ENCODE results near the gene GM2A.
A peak's percentile ranks its signal among the peaks of the same experiment; 100 is the strongest.
"Not testable (repeated sequence)": the region's sequence is repeated elsewhere in the genome, so short reads cannot be mapped to it uniquely, and the experiment has no call there.

GM2A gene

DNA sequence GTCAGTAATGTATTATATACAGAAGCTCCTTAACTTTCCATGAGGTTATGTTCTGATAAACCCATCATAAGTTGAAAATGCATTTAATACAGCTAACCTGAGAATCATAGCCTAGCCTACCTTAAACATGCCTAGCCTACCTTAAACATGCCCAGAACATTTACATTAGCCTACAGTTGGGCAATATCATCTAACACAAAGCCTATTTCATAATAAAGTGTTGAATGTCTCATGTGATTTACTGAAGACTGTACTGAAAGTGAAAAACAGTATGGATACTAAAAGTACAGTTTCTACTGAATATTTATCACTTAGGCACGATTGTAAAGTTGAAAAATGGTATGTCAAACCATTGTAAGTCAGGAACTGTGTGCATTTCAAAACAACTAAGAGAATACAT lies 1.6 kb downstream of the GM2A start:
- DNase-seq: peak; percentile 12

DNA sequence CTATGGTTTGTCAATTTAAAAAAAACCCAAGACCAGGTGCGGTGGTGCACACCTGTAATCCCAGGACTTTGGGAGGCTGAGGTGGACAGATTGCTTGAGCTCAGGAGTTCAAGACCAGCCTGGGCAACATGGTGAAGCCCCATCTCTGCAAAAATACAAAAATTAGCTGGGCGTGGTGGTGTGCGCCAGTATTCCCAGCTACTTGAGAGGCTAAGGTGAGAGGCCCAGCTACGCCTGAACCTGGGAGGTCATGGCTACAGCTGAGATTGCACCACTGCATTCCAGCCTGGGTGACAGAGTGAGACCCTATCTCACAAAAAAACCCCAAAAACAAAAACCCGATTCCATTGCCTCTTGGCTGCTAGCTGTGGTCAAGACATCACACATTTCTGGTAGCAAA lies 2.0 kb downstream of the GM2A start:
- not testable (repeated sequence) for DNase-seq

DNA sequence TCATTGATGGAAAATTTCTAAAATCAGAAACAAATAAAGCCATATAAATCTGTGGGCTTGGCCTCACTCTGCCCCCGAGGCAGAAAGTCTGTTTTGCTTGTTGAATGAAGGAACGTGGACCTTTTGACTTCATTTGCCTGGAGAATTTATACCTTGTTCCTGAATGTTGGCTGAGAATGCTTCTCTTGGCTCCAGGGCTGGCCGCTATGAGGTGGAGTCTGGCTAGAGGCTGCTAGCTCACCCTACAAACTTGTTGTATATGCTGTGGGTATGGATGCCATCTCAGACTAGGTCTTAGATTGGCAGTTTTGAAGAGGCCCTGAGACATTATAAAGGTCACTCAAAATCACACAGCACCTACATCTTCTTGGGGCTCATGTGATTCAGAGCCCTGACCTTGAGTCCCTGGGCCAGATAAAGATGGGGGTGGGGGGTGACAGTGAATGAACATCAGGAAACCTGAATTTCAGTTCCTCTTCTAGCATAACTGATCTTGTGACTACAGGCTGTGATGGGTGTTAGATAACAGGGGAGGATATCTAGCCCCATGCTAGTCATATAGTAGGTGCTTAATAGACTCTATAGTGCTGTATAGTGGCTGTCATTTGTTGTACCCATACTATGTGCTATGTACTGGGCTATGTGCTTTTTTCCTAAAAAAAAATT lies 2.8 kb downstream of the GM2A start:
- peak; percentile 76 for DNase-seq

DNA sequence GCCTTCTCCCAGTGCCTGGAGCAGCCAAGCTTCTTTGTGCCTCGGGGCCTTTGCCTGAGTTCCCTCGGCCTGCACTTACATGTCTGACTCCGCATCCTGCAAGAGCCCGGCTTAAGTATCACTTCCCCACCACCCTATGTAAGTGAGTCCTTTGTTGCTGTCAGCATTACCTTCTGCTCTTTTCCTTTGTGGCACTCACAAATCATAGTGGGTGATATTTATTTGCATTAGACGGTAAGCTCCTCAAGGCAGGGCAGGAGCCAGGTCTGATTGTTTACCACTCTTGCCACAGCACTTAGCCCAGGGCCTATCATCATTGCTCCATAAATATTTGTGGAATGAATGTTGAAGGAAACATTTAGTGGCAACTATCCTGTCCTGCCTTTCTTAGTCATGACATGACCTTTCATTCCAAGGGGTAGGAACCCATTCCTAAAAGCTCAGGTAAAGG lies 4.8 kb downstream of the GM2A start:
- DNase-seq: no peak

DNA sequence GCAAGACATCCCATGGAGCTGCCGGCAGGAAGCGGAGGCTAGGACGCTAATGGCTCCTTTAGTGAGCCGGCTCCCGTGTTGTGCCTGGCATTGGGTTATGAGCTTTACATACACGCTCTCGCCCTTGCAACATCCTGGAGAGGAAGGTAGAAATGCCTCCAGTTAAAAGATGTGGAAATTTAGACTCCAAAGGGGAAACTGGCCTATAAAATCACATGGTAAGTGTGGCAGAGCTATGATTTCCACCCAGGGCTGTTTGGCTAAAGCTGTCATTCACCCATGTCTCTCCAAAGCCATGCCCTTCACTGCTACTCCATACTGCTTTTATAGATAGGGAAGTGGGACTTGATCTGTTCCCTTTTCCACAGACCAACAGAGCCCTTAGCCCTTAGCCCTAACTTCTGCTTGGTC lies 5.2 kb downstream of the GM2A start:
- no peak for DNase-seq

DNA sequence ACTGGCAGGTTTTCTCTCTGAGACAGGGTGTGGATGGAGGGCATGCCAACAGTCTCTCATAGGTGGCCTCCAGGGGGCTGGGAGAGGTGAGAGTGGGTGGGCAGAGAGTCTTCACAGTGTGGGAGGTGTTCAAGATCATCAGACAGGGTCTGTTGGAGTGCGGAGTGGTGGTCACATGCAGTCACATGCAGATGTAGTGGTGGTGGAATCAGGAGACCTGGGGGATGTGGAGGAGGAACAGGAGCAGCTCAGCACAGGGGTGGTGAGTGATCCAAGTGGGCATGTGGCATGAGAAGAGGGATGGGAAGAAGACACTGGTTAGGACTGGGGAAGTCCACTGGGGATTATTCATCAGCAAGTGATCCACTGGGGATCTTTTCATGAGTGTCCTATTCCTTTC lies 5.8 kb downstream of the GM2A start:
- DNase-seq: no peak

DNA sequence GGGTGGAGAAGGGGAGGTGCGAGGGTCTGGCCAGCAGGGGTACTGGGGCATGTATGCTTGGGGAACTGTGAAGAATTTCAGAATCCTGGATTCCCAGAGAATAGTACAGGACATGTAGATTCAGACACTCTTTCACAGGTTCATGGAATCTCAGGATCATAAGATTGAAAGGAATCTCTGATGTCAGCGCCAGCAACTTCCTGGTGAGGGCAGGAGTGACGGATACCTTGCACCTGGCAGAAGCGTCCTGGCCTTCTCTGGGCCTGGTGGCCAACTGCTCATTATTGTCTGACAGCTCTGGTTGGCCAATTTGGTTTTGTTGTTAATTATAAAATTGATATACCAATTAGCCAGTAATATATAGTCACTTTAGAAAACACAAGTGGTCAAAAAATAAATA lies 6.9 kb downstream of the GM2A start:
- DNase-seq: no peak

DNA sequence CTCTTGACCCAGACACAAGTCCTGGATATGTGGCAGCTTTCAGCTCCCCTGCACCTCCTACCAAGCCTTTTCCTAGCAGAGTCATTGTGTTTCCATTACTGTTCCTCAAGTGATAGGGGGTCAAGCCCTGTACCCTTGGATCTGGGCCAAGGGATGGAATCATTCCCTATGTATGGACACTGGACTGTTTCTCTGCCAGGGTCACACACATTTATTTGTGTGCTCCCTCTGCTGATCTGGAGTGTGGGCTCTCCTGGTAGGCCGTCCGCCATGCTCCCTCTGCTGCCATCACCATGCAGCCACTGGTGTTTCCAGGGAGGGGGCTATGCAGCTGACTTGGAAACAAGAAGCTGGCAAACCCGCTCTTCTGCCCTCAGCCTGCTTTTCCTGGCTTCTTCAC lies 9.5 kb downstream of the GM2A start:
- no peak for DNase-seq

DNA sequence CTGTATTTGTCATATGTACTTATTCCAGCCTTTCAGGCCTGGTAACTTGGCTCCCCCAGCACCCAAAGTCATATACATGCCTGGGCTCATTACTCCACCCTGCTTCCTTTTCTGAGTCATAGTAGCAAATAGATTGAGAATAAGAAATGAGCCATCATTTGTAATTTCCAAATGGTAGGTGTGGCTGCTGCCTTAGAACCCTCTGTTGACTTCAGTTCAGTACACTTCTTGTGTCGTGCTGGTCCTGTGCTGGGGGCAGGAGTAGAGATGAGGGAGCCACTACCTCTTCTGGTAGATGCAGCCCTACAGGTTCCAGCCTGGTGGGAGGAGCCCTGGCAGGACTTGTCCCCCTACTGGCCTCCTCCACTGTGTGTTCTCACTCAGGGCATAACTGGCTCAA lies 11.1 kb downstream of the GM2A start:
- DNase-seq: no peak

DNA sequence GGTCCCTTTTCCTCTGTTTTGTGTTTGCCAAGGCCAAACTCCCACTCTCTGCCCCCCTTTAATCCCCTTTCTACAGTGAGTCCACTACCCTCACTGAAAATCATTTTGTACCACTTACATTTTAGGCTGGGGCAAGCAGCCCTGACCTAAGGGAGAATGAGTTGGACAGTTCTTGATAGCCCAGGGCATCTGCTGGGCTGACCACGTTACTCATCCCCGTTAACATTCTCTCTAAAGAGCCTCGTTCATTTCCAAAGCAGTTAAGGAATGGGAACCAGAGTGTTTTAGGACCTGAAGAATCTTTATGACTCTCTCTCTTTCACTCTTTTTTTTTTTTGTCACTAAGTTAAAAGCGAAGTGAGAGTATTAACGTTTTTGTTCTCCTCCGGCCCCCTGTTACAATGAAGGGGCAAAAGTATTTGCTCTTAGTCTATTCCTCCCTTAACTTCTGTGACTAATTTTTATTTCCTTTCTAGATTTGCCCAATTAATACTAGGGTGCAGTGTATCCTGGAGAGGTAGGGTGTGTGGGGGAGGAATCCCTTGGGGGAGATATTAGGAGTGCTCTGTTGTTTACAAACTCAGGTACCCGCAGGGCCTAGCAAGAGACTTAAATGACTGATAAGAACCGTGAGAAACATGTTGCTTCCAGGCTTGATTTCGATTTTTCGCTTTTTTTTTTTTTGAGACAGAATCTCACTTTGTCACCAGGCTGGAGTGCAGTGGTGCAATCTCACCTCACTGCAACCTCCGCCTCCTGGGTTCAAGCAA lies 14.7 kb downstream of the GM2A start:
- no peak for DNase-seq

DNA sequence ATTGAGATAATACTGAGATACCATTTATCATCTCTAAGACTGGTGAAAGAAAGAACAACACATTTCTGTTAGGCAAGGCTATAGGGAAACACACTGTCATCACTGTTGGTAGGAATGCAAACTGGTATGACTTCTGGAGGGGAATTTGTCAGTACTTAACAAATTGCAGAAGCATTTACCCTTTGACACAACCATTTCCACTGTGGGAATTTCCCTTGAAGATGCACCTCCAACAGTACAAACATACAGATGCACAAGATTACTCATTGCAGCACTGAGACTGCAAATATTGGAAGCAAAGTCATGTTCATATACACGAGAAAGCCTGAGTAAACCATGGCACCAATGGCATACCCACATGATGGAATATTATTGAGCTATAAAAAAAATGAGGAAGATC lies 17.6 kb downstream of the GM2A start:
- DNase-seq: no peak

DNA sequence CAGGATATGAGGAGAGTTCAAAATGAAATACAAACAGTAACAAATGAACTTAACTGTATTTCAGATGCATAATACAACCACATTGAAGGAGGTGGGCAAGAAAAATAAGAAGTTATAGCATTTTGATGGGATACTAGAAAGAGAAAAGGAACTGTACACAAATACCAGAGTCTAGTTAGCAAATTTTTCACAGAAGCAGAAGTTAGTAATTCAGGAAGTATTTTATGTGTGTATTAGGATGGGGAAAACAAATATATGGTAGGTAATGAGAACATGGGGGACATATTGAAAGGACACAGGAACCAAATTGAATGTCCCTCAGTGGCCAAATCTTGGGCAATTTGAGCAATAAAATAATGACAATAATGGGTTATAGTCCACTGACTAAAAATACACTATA lies 18.4 kb downstream of the GM2A start:
- no peak for DNase-seq

DNA sequence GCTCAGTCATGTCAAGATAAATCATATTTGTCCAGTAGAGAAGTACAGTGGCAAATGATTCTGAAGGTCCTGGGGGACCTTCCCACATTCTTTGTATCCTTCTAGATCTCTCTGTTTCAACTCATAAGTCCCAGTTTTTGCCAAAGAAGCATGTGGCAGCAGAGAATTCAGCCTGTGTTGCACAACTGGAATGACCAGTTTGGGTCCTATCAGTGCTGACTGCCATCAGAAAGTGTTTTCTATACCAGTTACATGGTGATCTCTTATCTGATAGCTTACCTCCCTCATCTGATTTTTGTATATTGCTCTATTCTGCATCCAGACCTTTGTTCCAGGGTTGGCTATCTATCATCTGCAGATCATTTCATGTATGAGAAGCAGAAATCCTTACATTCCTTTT lies 21.7 kb downstream of the GM2A start:
- DNase-seq: no peak

DNA sequence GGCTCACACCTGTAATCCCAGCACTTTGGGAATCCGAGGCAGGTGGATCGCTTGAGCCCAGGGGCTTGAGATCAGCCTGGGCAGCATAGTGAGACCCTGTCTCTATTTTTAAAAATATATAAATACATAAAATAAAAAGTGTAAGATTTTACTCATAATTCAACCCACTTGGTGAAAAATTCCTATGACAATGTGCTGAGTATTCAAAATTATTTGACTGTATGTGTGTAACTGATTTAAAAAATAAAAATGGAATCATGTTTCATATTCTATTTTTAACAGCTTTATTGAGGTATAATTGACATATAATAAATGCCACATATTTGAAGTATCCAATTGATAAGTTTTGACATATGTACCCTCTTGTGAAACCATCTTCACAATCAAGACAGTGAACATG lies 22.8 kb downstream of the GM2A start:
- DNase-seq: no peak

DNA sequence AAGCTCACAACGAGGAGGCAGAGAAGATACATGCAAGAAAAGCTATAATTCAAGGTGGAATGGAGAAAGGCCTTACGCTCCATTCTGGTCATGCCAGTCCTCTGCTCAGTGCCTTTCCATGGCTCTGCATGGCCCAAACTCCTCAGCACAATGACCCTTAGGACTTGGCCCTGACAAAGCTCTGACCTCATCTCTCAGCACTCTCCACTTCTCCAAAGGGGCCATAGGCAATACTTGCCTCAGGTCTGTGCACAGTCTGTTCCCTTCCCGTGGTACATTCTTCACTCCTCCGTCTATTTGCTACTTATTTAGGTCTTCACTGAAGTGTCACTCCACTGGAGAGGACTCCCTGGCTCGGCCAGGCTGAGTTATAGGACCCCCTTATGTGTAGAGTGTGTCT lies 25.9 kb downstream of the GM2A start:
- no peak for DNase-seq

DNA sequence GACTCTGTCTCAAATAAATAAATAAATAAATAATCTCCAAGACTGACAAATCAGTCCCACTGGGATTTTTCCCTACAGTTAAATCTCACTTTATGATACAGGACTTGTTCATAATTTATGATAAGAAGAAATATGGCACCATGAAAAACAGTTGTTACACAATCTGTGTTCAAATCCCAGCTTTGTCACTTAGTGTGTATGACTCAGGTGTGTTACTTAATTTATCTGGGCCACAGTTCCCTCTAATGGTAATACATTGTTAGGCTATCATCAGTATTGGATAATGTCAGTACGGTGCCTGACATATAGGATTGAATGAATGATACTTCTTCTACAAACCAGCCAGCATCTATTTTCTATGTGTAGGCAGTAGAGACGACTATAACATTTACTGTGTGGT lies 27.5 kb downstream of the GM2A start:
- no peak for DNase-seq

DNA sequence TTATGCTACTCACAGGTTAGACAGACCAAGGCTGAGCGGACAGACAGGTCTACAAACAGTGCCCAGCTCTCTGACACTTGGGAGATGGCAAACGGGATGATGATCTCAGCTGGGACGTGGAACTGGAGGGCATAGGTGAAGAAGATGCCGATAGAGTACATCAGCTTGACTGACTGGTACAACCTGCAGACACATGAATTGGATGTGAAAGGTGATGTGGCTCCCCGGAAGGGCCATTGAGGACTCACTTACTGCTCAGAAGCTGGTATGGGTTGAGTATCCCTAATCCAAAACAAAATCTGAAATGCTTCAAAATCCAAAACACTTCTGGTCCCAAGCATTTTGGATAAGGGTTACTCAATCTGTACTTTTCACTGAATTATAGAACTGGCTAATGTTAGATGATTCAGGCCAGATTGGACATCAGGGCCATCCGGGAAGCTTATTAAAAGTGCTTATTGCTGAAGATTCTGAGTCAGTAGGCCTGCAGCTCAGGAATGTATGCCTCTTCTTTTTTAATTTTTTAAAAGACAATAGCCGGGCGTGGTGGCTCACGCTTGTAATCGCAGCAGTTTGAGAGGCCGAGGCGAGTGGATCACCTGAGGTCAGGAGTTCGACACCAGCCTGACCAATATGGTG lies 28.1 kb downstream of the GM2A start:
- DNase-seq: no peak

DNA sequence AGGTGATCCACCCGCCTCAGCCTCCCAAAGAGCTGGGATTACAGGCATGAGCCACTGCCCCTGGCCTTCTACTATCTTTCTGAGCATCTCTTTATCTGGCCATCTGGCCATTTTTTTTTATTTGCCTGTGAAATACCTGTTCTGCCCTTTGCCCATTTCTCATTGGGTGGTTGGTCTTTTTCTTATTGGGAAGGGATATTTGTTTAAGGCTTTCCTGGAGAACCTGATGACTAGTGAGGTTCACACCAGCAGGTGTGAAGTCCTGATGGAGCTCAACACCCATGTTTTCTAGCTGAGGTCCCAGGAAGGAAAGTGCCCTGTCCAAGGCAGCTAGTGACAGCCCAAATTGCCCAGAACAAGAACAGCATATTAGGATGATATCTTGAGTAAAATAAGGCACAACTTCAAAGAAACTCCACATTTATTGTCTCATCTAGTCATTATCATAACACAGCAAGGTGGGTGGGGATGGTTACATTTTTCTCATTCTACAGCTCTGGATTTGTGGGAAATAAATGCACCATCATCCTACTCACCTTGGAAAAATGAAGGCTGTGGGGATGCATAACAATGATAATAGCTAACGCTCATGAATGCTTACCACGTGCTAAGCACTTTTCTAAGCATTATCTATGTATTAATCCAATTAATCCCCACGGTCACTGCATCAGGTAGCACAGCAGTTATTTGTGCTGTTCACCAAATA lies 30.3 kb downstream of the GM2A start:
- no peak for DNase-seq

DNA sequence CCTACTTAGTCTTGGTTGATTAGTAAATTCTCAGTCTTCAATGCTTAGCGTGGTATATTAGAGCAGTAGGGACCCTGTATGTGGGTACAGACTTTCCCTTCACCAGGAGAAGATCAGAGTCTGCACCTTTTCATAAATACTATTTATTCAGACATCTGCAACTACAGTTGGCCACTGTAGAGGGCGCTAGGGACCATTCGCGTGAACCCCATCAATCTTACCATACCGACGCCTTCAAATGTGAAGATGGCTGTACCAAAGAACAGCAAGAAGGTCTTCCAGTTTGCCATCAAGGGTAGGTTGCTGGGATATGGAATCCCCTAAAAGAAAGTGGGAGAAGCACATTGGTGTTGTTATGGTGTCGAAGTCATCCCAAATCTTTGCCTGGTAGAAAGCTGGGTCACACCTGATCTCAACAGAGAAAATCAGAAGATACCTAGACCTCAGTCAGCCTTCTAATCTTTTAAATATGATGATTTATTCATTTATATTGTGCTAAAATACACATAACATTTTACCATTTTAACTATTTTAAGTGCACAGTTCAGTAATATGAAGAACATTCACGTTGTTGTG lies 31.5 kb downstream of the GM2A start:
- DNase-seq: peak; percentile 26

DNA sequence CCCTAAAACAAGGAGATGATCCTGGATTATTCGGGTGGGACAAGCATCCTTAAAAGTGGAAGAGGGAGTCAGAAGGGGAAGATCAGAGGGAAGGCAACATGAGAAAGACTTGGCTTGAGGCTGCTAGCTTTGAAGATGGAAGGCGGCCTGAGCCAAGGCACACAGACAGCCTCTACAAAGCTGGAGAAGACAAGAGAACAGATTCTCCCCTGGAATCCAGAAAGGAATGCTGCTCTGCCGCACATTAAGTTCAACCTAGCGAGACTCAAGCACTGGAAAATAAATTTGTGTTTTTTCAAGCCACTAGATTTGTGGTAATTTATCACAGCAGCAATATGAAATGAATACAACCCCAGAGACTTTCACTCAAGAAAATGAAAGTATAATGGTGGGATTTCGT lies 32.7 kb downstream of the GM2A start:
- DNase-seq: no peak

DNA sequence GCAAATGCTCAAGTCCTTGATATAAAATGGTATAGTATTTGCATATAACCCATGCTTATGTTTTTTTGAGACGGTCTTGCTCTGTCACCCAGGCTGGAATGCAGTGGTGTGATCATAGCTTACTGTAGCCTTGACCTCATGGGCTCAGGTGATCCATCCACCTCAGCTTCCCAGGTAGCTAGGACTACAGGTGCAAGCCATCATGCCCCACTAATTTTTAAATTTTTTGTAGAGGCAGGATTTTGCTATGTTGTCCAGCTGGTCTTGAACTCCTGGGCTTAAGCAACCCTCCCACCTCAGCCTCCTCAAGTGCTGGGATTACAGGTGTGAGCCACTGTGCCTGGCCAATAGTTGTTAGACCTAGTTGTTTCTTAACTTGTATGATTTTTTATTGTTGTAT lies 33.3 kb downstream of the GM2A start:
- DNase-seq: no peak

DNA sequence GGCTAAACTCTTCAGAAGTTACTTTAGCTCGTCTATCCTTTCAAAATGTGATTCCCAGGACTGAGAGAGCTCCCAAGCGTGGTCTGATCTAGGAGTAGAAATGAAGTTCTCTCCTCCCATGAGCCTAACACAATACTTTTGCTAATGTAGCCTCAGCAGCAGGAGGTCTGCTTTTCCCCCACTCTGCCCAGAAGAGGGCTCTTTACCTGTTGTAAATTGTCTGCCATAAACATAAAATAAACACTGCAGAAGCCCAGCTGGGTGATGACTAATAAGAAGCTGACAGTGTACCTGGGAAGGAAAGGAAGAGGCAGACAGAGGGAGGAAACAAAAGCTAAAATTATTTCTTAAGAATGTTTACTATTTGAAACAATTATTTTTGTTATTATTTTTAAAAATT lies 35.2 kb downstream of the GM2A start:
- DNase-seq: peak; percentile 14

DNA sequence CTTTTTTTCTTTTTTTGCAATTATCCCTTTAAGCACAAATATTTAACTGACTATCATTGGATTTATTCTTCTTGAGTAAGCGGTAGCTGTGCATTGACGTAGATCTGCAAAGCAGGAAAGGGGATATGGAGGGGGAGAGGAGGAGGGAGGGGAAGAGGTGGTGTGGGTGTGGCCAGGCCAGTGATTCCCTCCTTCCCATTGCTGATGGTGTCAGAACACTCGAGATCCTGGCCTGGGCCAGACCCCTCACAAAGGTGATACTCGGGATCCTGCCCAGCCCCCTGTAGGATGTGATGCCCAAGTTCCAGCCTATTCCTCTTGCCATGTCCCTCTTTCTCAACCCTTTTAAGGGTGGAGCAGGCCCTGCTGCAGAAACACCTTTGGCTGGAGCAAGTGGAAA lies 40.6 kb downstream of the GM2A start:
- DNase-seq: no peak
